GM23248 (cell line): ENCODE data around the gene TKT.

ENCODE experiments used
- EZH2 ChIP-seq: fragments of 200-600 bp; sonication (generic); IDR thresholded peaks from 2 replicates; pipeline ENCODE4 v1.6.1; 2018; ENCODE audit warnings: antibody characterized with exemption, mild to moderate bottlenecking; ENCODE audit not compliant: insufficient read depth, poor library complexity, severe bottlenecking
- EZH2phosphoT487 ChIP-seq: fragments of 200-600 bp; sonication (generic); IDR thresholded peaks from 2 replicates; pipeline ENCODE4 v1.6.1; 2018; ENCODE audit warnings: antibody characterized with exemption, moderate library complexity, mild to moderate bottlenecking, low read depth; ENCODE audit not compliant: insufficient read depth

- no peak for TF ChIP-seq EZH2phosphoT487
- no peak for TF ChIP-seq EZH2
Measured at GRCh38 chr3:53229171-53229570, 26.7 kb downstream of the TKT start.
